GM21367 (cell line): ENCODE measurements around the gene ZNF552.
"Not testable (repeated sequence)": the region's sequence is repeated elsewhere in the genome, so short reads cannot be mapped to it uniquely, and the experiment has no call there.

Experiments used
- ATAC-seq: cut with Tn5 transposase; IDR thresholded peaks from one replicate; pipeline ENCODE4 v1.9.1; 2021; ENCODE audit not compliant: unreplicated experiment

ZNF552 gene

GRCh38 chr19:57814505-57815246 lies at the start of gene ZNF552:
ZNF552 (minus strand) TSS chr19:57814913; CDS start chr19:57814743, 170 bp downstream.
- ATAC-seq: peak; percentile 52

DNA sequence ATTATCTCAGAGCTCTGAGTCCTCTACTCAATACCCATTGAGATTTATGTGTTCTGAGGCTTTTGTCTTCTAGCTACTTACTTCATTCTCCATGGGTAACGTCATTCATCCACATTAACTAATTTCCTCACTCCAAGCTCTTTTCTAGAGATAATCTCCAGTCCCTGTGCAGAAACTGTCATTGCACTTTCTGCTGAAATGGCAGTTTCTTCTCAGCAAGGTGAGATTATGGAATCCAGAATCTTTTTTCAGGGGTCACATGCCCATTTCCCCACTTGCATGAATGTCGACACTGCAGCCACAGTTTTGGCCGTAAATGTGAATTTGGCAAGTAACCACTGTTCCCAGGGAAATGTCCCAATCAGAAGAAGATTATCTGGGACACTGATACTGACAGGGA lies 47.6 kb upstream of the ZNF552 start:
- ATAC-seq: not testable (repeated sequence)

DNA sequence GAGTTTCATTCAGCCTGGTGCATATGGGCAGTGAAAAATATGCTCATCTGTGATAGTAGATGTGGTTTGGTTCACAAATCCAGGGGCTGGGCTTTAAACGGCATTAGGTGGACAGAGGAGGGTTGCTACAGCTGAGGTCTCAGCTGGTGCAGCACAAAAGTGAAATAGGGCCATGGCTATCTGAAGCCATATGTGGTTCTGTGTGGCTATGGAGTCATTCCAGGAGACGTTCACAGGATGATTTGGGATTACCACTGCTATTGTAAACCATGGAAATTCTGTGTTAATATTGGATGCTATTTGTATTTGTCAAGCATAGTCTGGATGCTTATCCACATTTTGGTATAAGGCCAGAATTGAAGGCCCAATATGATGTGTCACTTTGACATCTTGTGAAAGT lies 39.4 kb upstream of the ZNF552 start:
- ATAC-seq: not testable (repeated sequence)

GRCh38 chr19:57851812-57852603 lies 37.3 kb upstream of the ZNF552 start:
- not testable (repeated sequence) for ATAC-seq

GRCh38 chr19:57850553-57851017 lies 35.9 kb upstream of the ZNF552 start:
- no peak for ATAC-seq

GRCh38 chr19:57849666-57850473 lies 35.2 kb upstream of the ZNF552 start, which contains the start of gene ZNF587:
ZNF587 (plus strand) TSS chr19:57849859; CDS start chr19:57850039, 180 bp downstream.
- ATAC-seq: peak; percentile 87

DNA sequence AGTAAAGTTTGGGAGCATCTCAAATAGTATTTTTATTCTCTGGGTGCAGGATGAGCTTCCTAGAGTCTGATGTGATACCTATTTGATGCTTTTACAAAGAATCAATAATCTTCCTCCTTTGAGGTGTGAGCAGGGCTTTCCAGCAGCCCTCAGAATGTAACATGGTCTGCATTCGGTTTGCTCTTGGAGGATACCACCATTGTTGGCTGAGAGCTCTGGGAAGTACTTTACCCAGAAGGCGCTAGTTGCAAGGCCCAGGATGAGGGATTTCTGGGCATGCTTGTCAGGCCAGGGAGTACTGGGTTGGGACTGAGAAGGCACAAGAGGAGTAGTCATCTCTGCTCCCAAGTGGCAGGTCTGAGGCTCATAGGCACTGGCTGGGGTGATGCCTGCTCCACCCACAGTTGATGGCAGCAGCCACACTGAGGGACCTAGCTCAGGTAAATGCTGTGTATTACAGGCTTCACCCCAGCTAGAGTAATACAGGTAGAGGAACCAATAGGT lies 34.5 kb upstream of the ZNF552 start:
- ATAC-seq: not testable (repeated sequence)

DNA sequence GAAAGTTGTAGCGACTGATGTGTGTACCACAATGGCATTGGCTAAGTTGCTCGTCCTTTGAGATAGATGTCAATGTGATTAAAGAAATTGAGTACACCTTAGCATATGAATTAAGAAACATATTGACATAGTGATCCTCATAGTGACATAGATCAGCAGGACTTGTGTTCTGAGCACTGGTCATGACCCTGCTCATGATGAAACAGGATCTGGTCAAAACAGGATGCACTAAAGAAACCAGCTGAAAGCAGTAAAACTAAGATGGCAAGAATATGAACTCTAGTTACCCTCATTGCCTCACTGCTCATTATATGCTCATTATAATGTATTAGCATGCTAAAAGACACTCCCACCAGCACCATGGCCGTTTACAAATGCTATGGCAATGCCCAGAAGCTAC lies 32.5 kb upstream of the ZNF552 start:
- not testable (repeated sequence) for ATAC-seq

DNA sequence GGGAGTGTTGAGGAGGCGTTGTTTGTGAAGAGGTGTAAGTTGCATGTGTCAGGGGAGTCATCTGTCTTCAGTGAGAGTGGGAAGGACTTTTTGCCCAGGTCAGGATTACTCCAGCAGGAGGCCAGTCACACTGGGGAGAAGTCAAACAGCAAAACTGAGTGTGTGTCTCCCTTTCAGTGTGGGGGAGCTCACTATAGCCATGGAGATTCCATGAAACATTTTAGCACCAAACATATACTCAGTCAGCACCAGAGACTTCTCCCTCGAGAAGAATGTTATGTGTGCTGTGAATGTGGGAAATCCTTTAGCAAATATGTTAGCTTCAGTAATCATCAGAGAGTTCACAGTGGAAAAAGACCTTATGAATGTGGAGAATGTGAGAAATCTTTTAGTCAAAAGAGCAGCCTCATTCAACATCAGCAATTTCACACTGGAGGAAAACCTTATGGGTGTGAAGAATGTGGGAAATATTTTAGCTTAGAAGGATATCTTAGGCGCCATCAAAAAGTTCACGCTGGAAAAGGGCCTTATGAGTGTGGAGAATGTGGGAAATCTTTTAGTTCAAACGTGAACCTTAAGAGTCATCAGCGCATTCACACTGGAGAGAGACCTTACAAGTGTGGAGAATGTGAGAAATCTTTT lies 26.5 kb upstream of the ZNF552 start:
- ATAC-seq: no peak

GRCh38 chr19:57838622-57839191 lies 24.0 kb upstream of the ZNF552 start:
- not testable (repeated sequence) for ATAC-seq

DNA sequence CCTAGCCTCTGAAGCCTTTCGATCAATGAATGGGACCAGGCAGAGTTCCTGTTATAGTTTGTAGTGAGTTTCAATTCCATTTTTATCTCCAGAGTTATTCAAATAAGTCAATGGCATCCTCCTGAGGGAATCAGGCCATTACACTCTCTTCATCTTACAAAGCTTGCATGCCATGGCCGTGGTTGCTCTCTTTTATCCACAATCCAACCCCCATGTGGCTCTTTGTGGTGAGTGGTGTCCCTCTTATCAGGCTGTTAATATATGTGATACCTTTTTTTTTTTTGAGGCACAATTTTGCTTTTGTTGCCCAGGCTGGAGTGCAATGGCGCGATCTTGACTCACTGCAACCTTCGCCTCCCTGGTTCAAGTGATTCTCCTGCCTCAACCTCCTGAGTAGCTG lies 22.3 kb upstream of the ZNF552 start:
- ATAC-seq: not testable (repeated sequence)

GRCh38 chr19:57830071-57830602 lies 15.4 kb upstream of the ZNF552 start, which contains the start of gene ZNF587B:
ZNF587B (plus strand) TSS chr19:57830299; CDS start chr19:57830529, 230 bp downstream.
- ATAC-seq: no peak

GRCh38 chr19:57829316-57829715 lies 14.6 kb upstream of the ZNF552 start:
- ATAC-seq: no peak

DNA sequence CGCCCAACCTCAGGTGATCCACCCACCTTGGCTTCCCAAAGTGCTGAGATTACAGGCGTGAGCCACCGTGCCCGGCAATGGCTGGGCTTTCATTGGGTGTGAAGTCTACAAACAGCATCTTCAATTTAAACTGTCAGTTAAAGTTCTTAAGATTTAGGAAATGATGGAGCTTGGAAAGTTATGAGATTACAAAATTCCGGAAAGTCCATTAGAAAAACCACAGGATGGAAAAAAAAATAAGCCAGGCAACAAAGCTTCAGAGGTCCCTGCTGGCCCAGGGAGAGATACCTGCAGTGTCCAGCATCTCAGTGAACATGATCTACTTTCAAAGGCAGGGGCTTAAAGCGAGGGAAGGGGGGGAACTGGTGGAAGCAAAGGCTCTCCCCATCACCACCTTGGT lies 10.8 kb upstream of the ZNF552 start:
- no peak for ATAC-seq

DNA sequence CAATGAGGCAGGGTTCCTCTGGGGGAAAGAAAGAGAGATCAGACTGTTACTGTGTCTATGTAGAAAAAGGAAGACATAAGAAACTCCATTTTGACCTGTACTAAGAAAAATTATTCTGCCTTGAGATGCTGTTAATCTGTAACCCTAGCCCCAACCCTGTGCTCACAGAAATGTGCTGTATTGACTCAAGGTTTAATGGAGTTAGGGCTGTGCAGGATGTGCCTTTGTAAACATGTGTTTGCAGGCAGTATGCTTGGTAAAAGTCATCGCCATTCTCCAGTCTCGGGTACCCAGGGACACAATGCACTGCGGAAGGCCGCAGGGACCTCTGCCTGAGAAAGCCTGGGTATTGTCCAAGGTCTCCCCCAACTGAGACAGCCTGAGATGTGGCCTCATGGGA lies 8.9 kb upstream of the ZNF552 start:
- ATAC-seq: not testable (repeated sequence)

- not testable (repeated sequence) for ATAC-seq
These were observed 8.4 kb upstream of the ZNF552 start for GRCh38 chr19:57823155-57823554.

DNA sequence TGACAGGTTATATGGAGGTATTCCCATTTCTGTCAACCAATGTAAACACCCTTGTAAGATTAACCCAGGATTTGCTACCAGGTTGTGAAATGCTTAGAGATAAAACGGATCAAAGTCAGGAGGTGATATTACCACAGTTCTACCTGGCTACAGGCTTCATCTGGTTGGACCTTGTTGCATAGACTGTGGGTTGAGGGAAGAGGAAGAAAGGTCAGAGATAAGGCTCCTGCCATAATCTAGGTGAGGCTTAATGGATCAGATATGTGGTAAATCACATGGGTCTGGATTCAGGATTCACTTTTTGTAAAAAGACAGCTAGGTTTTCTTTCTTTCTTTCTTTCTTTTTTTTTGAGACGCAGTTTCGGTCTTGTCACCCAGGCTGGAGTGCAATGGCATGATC lies 6.8 kb upstream of the ZNF552 start:
- not testable (repeated sequence) for ATAC-seq

DNA sequence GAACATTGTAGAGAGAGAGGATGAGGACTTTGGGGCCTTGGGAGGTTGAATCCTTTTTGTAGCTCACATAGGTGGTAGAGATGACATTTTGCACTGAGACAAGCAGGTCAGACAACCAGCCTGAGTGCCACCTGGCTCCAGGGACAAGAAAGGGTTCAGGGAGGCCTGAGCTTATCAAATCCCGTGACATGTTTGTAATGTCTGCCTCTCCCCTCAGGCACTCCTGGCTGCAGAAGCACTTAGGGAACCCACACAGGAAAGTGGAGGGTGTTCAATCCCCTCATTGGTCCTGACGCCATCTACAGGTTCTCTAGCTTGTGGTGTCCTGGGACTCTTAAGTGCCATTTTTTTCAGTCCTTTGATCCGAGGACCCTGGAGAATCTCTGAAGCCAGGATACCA lies 6.4 kb upstream of the ZNF552 start:
- not testable (repeated sequence) for ATAC-seq

DNA sequence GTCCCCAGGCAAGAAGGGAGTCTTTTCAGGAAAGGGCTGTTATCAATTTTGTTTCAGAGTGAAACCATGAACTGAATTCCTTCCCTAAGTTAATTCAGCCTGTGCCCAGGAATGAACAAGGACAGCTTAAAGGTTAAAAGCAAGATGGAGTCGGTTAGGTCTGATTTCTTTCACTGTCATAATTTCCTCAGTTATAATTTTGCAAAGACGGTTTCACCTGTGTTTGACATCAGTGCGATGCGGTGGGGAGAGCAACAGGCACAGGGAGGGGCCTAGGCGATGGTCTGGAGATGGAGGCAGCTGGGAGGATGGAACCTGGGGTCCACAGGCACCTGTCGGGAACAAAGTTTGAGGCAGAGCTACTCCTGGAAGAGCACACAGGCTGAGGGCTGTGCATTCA lies 5.9 kb upstream of the ZNF552 start:
- ATAC-seq: no peak
